ENCODE measurements around the gene SHISAL2A. TPM values are rescaled to one million over a fixed set of nuclear protein-coding genes. Genes with fewer than 3 reads are reported as not detected.

Gene SHISAL2A
- polyA plus RNA-seq, 1 donor (not counting 4 experiments of a cell fraction or from before 2014, with no cell fraction given): 0.04 TPM

- FAIRE-seq (no peak), DNase-seq (ENCODE audit: low read depth, low spot score) (no peak)
These were observed 42.7 kb upstream of the SHISAL2A start for GRCh38 chr1:52590266-52590665.

GRCh38 chr1:52592637-52593323 is 40.2 kb upstream of the SHISAL2A start:
- Histone ChIP-seq H3K4me1 (ENCODE audit: control insufficient read depth, extremely low read depth, insufficient read depth, low read length) (no peaks in the 10 kb centered on the region), H3K27me3 (ENCODE audit: control insufficient read depth, extremely low read depth, insufficient read depth, low read length) (no peaks in the 10 kb centered on the region), H3K27ac (ENCODE audit: control insufficient read depth, insufficient read depth, low read length) (no peak overlapping the region), H3K4me3 (ENCODE audit: control insufficient read depth in 2 of 3, extremely low read depth in 1 of 3, insufficient read depth in 2 of 3, low read depth in 1 of 3, low read length in 3 of 3) (no peak overlapping the region), H3K79me2 (ENCODE audit: control insufficient read depth, insufficient read depth, low read length) (no peaks in the 10 kb centered on the region), H3K9me3 (ENCODE audit: control insufficient read depth, low read depth, low read length) (no peaks in the 10 kb centered on the region), H3K9me1 (ENCODE audit: control insufficient read depth, extremely low read depth, insufficient read depth, low read length) (no peaks in the 10 kb centered on the region), H2AFZ (ENCODE audit: control insufficient read depth, low read length) (no peak overlapping the region), H4K20me1 (ENCODE audit: control insufficient read depth, extremely low read depth, insufficient read depth, low read length) (no peaks in the 10 kb centered on the region), H3K36me3 (ENCODE audit: control insufficient read depth in 2 of 2, extremely low read depth in 1 of 2, insufficient read depth in 2 of 2, low read length in 2 of 2) (no peaks in the 10 kb centered on the region), H3K4me2 (ENCODE audit: control insufficient read depth, extremely low read depth, insufficient read depth, low read depth, low read length) (no peak overlapping the region), H3K9ac (ENCODE audit: control insufficient read depth, extremely low read depth, insufficient read depth, low read length) (no peak overlapping the region)
- dilution Hi-C loops (cut with MboI; ENCODE audit: extremely low pct_ligation_motif_present, low sequenced_read_pairs): no loop called here
- TF ChIP-seq EZH2 (IDR thresholded peaks at IDR 0.05; ENCODE audit: low read length): no peak
- TF ChIP-seq, protein P1, sequence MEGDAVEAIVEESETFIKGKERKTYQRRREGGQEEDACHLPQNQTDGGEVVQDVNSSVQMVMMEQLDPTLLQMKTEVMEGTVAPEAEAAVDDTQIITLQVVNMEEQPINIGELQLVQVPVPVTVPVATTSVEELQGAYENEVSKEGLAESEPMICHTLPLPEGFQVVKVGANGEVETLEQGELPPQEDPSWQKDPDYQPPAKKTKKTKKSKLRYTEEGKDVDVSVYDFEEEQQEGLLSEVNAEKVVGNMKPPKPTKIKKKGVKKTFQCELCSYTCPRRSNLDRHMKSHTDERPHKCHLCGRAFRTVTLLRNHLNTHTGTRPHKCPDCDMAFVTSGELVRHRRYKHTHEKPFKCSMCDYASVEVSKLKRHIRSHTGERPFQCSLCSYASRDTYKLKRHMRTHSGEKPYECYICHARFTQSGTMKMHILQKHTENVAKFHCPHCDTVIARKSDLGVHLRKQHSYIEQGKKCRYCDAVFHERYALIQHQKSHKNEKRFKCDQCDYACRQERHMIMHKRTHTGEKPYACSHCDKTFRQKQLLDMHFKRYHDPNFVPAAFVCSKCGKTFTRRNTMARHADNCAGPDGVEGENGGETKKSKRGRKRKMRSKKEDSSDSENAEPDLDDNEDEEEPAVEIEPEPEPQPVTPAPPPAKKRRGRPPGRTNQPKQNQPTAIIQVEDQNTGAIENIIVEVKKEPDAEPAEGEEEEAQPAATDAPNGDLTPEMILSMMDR (optimal IDR thresholded peaks at IDR 0.05 in 1 of 3, IDR thresholded peaks at IDR 0.05 in 1 of 3, conservative IDR thresholded peaks at IDR 0.05 in 1 of 3; ENCODE audit: extremely low read depth in 1 of 3, insufficient read depth in 2 of 3, low read length in 3 of 3): no peak
- no peak for FAIRE-seq
- no peak for DNase-seq (ENCODE audit: low read depth, low spot score)

More at GRCh38 chr1:52590266-52590665, 42.7 kb upstream of the SHISAL2A start:
- Histone ChIP-seq H3K4me2 (ENCODE audit: control insufficient read depth, extremely low read depth, insufficient read depth, low read depth, low read length) (no peak overlapping the region), H3K27me3 (ENCODE audit: control insufficient read depth, extremely low read depth, insufficient read depth, low read length) (no peaks in the 10 kb centered on the region), H3K9ac (ENCODE audit: control insufficient read depth, extremely low read depth, insufficient read depth, low read length) (no peak overlapping the region), H3K9me1 (ENCODE audit: control insufficient read depth, extremely low read depth, insufficient read depth, low read length) (no peaks in the 10 kb centered on the region), H3K79me2 (ENCODE audit: control insufficient read depth, insufficient read depth, low read length) (no peaks in the 10 kb centered on the region), H3K4me1 (ENCODE audit: control insufficient read depth, extremely low read depth, insufficient read depth, low read length) (no peaks in the 10 kb centered on the region), H2AFZ (ENCODE audit: control insufficient read depth, low read length) (no peak overlapping the region), H3K4me3 (ENCODE audit: control insufficient read depth in 2 of 3, extremely low read depth in 1 of 3, insufficient read depth in 2 of 3, low read depth in 1 of 3, low read length in 3 of 3) (no peak overlapping the region), H3K9me3 (ENCODE audit: control insufficient read depth, low read depth, low read length) (no peaks in the 10 kb centered on the region), H4K20me1 (ENCODE audit: control insufficient read depth, extremely low read depth, insufficient read depth, low read length) (no peaks in the 10 kb centered on the region), H3K27ac (ENCODE audit: control insufficient read depth, insufficient read depth, low read length) (no peak overlapping the region), H3K36me3 (ENCODE audit: control insufficient read depth in 2 of 2, extremely low read depth in 1 of 2, insufficient read depth in 2 of 2, low read length in 2 of 2) (no peaks in the 10 kb centered on the region)
- TF ChIP-seq, protein P1 (optimal IDR thresholded peaks at IDR 0.05 in 1 of 3, IDR thresholded peaks at IDR 0.05 in 1 of 3, conservative IDR thresholded peaks at IDR 0.05 in 1 of 3; ENCODE audit: extremely low read depth in 1 of 3, insufficient read depth in 2 of 3, low read length in 3 of 3): no peak
- no peak for TF ChIP-seq EZH2 (IDR thresholded peaks at IDR 0.05; ENCODE audit: low read length)
- dilution Hi-C loops (cut with MboI; ENCODE audit: extremely low pct_ligation_motif_present, low sequenced_read_pairs): no loop called here
